H9 (cell line): ENCODE measurements around the gene DMBT1. TPM values are rescaled to one million over a fixed set of nuclear protein-coding genes. Genes with fewer than 3 reads are reported as not detected.

Experiments
- DNase-seq: peaks from one replicate; pipeline ENCODE4 v3.0.0-alpha.2; 2017
- H2AFZ ChIP-seq: one replicate; pipeline ENCODE4 v1.6.1; 2013; ENCODE audit warnings: mild to moderate bottlenecking, low read length, control low read depth, moderate library complexity
- H2AK5ac ChIP-seq: 2 replicates; pipeline ENCODE4 v1.6.1; 2013; ENCODE audit warnings: low read length, control low read depth, mixed read lengths; ENCODE audit not compliant: insufficient read length
- H2BK120ac ChIP-seq: one replicate; pipeline ENCODE4 v1.6.1; 2013; ENCODE audit warnings: low read depth, mild to moderate bottlenecking, low read length, control low read depth, inconsistent platforms; ENCODE audit not compliant: poor library complexity, severe bottlenecking
- H2BK12ac ChIP-seq: 2 replicates; pipeline ENCODE4 v1.6.1; 2013; ENCODE audit warnings: low read length, control low read depth, mixed read lengths, low read depth; ENCODE audit not compliant: insufficient read length
- H2BK15ac ChIP-seq: 2 replicates; pipeline ENCODE4 v1.6.1; 2013; ENCODE audit warnings: low read depth, low read length, control low read depth
- H2BK20ac ChIP-seq: one replicate; pipeline ENCODE4 v1.6.1; 2013; ENCODE audit warnings: low read depth, mild to moderate bottlenecking, low read length, control low read depth, inconsistent platforms; ENCODE audit not compliant: poor library complexity, severe bottlenecking
- H2BK5ac ChIP-seq: 2 replicates; pipeline ENCODE4 v1.6.1; 2013; ENCODE audit warnings: low read length, control low read depth, mixed read lengths; ENCODE audit not compliant: insufficient read length
- H3K14ac ChIP-seq: 2 replicates; pipeline ENCODE4 v1.6.1; 2013; ENCODE audit warnings: low read length, control low read depth; ENCODE audit not compliant: insufficient read depth
- H3K18ac ChIP-seq: 2 replicates; pipeline ENCODE4 v1.6.1; 2013; ENCODE audit warnings: low read depth, mild to moderate bottlenecking, mixed read lengths, low read length, control low read depth; ENCODE audit not compliant: insufficient read length
- H3K23ac ChIP-seq: 2 replicates; pipeline ENCODE4 v1.6.1; 2013; ENCODE audit warnings: low read length, control low read depth, mixed read lengths, low read depth; ENCODE audit not compliant: insufficient read length
- H3K23me2 ChIP-seq: 2 replicates; pipeline ENCODE4 v1.6.1; 2013; ENCODE audit warnings: low read depth, mild to moderate bottlenecking, mixed read lengths, low read length, control low read depth; ENCODE audit not compliant: insufficient read length, poor library complexity, severe bottlenecking
- H3K27ac ChIP-seq: 2 replicates; pipeline ENCODE4 v1.5.1; 2013; ENCODE audit warnings: low read length, control low read depth, mixed read lengths, low read depth; ENCODE audit not compliant: insufficient read length
- H3K27me3 ChIP-seq: 2 replicates; pipeline ENCODE4 v1.6.1; 2013; ENCODE audit warnings: low read length, control low read depth, inconsistent platforms; ENCODE audit not compliant: insufficient read depth
- H3K4ac ChIP-seq: 2 replicates; pipeline ENCODE4 v1.6.1; 2013; ENCODE audit warnings: low read depth, mild to moderate bottlenecking, control low read depth, inconsistent platforms, low read length, moderate library complexity
- H3K4me1 ChIP-seq: 2 replicates; pipeline ENCODE4 v1.6.1; 2013; ENCODE audit warnings: low read length, control low read depth, inconsistent platforms; ENCODE audit not compliant: insufficient read depth
- H3K4me2 ChIP-seq: 2 replicates; pipeline ENCODE4 v1.6.1; 2013; ENCODE audit warnings: low read length, control low read depth, mixed read lengths; ENCODE audit not compliant: insufficient read length, insufficient read depth
- H3K56ac ChIP-seq: 2 replicates; pipeline ENCODE4 v1.6.1; 2013; ENCODE audit warnings: low read depth, mild to moderate bottlenecking, mixed read lengths, low read length, control low read depth; ENCODE audit not compliant: insufficient read length
- H3K79me1 ChIP-seq: 2 replicates; pipeline ENCODE4 v1.6.1; 2013; ENCODE audit warnings: low read depth, mild to moderate bottlenecking, moderate library complexity, low read length, control low read depth, inconsistent platforms; ENCODE audit not compliant: insufficient read depth, poor library complexity, severe bottlenecking
- H3K79me2 ChIP-seq: 2 replicates; pipeline ENCODE4 v1.6.1; 2013; ENCODE audit warnings: low read length, control low read depth, inconsistent platforms; ENCODE audit not compliant: insufficient read depth
- H3K9ac ChIP-seq: 2 replicates; pipeline ENCODE4 v1.6.1; 2013; ENCODE audit warnings: low read length, control low read depth, mixed read lengths; ENCODE audit not compliant: insufficient read length; ENCODE audit errors: extremely low read depth
- H3K9me3 ChIP-seq: one replicate; pipeline ENCODE4 v1.6.1; 2013; ENCODE audit warnings: low read depth, low read length, inconsistent platforms; ENCODE audit not compliant: control insufficient read depth
- H3T11ph ChIP-seq: one replicate; pipeline ENCODE4 v1.6.1; 2013; ENCODE audit warnings: mild to moderate bottlenecking, low read length, control low read depth, inconsistent platforms
- H4K20me1 ChIP-seq: one replicate; pipeline ENCODE4 v1.6.1; 2013; ENCODE audit not compliant: control insufficient read depth, insufficient read length, insufficient read depth
- H4K5ac ChIP-seq: 2 replicates; pipeline ENCODE4 v1.6.1; 2013; ENCODE audit warnings: low read depth, mild to moderate bottlenecking, mixed read lengths, low read length, control low read depth; ENCODE audit not compliant: insufficient read length
- H4K8ac ChIP-seq: replicated peaks from 2 replicates; pipeline ENCODE4 v1.6.1; 2013; ENCODE audit warnings: low read length, control low read depth, mixed read lengths, low read depth; ENCODE audit not compliant: insufficient read length
- H4K91ac ChIP-seq: 2 replicates; pipeline ENCODE4 v1.6.1; 2013; ENCODE audit warnings: low read depth, mild to moderate bottlenecking, moderate library complexity, mixed read lengths, low read length, control low read depth; ENCODE audit not compliant: insufficient read length
- H3K27ac Mint-ChIP-seq, 3 experiments: 2 replicates in 2 of 3; 3 replicates in 1 of 3; pipeline ENCODE4 v1.8.0; 2020 to 2021; ENCODE audit warnings: mixed read lengths in 3 of 3, mild to moderate bottlenecking in 1 of 3, moderate library complexity in 1 of 3
- H3K27me3 Mint-ChIP-seq: 2 replicates; pipeline ENCODE4 v1.8.0; 2021; ENCODE audit warnings: low read depth, mild to moderate bottlenecking, moderate library complexity, mixed read lengths
- H3K36me3 Mint-ChIP-seq, 3 experiments: 2 replicates in 2 of 3; 3 replicates in 1 of 3; pipeline ENCODE4 v1.8.0; 2020 to 2021; ENCODE audit warnings: low read depth in 3 of 3, mixed read lengths in 3 of 3; ENCODE audit not compliant: insufficient read depth in 1 of 3
- H3K4me1 Mint-ChIP-seq, 2 experiments: 2 replicates each; pipeline ENCODE4 v1.8.0; 2020; ENCODE audit warnings: mixed read lengths in 2 of 2
- H3K4me3 Mint-ChIP-seq, 2 experiments: 2 replicates in 1 of 2; 3 replicates in 1 of 2; pipeline ENCODE4 v1.8.0; 2020 to 2021; ENCODE audit warnings: mild to moderate bottlenecking in 2 of 2, mixed read lengths in 2 of 2, moderate library complexity in 1 of 2
- H3K9me3 Mint-ChIP-seq, 2 experiments: 2 replicates in 1 of 2; 3 replicates in 1 of 2; pipeline ENCODE4 v1.8.0; 2020; ENCODE audit warnings: mild to moderate bottlenecking in 2 of 2, mixed read lengths in 2 of 2, moderate library complexity in 1 of 2
- WGBS: extraction: QIAGEN DNeasy Blood & Tissue Kit; methylation state at CpG from one replicate; pipeline ENCODE4 v1.1.7; 2013; ENCODE audit warnings: missing lambda C conversion rate, low lambda C conversion rate, mixed read lengths; ENCODE audit not compliant: insufficient read length; ENCODE audit errors: extremely low coverage; 5-methylcytosine and 5-hydroxymethylcytosine counted together
- total RNA-seq: library from RNA; stranded (reverse); gene quantifications from 2 replicates; pipeline ENCODE4 v1.2.1, GENCODE V29; 2021
- TF ChIP-seq, protein P1 (sequence below): fragments of 200-600 bp; sonication (generic); conservative IDR thresholded peaks from 3 replicates; pipeline ENCODE4 v1.8.0; 2021; ENCODE audit warnings: antibody characterized with exemption, mild to moderate bottlenecking

Gene DMBT1
- total RNA-seq, 1 experiment from 2014 or later: 0.04 TPM

DNA sequence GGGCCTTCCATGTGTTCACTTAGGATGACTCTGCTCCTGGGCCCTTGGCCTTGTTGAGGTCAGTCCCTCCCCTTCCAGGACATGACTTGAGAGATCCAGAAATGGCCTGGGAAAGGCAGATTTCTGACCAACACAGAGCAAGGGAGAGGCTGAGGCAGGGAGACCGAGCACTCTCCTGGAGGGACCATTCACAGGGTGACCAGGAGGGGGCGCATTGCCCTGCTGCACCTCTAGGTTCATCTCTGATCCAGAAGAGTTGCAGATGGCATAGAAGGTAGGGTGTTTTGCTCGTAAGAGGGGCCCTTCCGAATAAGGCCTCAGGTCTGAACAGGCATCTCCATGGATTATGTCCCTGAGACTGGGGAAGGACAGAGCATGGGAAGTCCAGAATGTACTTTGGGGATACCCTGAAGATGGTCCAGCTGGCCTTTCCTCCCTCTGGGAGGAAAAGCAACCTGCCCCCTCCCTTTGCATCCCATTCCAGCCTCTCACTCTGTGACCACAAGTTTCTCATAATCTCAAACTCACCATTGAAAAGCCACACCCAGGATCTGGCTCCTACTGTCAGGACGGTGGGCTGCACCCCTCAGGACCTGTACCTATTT, 6.6 kb downstream of the DMBT1 start:
- Histone ChIP-seq H3K14ac (no peak overlapping the region), H2BK120ac (no peak overlapping the region), H3K9me3 (no peaks in the 10 kb centered on the region), H3K27me3 (no peaks in the 10 kb centered on the region), H3K23ac (no peak overlapping the region), H3K79me2 (no peaks in the 10 kb centered on the region), H4K91ac (no peak overlapping the region), H4K20me1 (no peaks in the 10 kb centered on the region), H2AFZ (no peak overlapping the region), H3K18ac (no peak overlapping the region), H2BK20ac (no peak overlapping the region), H3T11ph (no peak overlapping the region), H3K4me1 (no peaks in the 10 kb centered on the region), H3K56ac (no peak overlapping the region), H4K8ac (no peak overlapping the region), H3K27ac (no peak overlapping the region), H3K4me2 (no peak overlapping the region), H2BK12ac (no peak overlapping the region), H2BK15ac (no peak overlapping the region), H3K23me2 (no peaks in the 10 kb centered on the region), H3K79me1 (no peaks in the 10 kb centered on the region), H2AK5ac (no peak overlapping the region), H3K4ac (no peak overlapping the region), H4K5ac (no peak overlapping the region), H3K9ac (no peak overlapping the region), H2BK5ac (no peak overlapping the region)
- TF ChIP-seq, protein P1, sequence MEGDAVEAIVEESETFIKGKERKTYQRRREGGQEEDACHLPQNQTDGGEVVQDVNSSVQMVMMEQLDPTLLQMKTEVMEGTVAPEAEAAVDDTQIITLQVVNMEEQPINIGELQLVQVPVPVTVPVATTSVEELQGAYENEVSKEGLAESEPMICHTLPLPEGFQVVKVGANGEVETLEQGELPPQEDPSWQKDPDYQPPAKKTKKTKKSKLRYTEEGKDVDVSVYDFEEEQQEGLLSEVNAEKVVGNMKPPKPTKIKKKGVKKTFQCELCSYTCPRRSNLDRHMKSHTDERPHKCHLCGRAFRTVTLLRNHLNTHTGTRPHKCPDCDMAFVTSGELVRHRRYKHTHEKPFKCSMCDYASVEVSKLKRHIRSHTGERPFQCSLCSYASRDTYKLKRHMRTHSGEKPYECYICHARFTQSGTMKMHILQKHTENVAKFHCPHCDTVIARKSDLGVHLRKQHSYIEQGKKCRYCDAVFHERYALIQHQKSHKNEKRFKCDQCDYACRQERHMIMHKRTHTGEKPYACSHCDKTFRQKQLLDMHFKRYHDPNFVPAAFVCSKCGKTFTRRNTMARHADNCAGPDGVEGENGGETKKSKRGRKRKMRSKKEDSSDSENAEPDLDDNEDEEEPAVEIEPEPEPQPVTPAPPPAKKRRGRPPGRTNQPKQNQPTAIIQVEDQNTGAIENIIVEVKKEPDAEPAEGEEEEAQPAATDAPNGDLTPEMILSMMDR: peak; percentile 78
- DNase-seq: peak; percentile 64
- peaks cover 21% of the 10 kb centered on the region for H3K27me3 Mint-ChIP-seq
- no CpG with 5 or more reads among the region's 5 CpGs for WGBS
- no peak overlapping the region for H3K4me3 Mint-ChIP-seq
- no peak overlapping the region; a peak in 1 of 7 replicates for H3K27ac Mint-ChIP-seq
- peaks cover 0 to 2% of the 10 kb centered on the region in 2 experiments; a peak in 2 of 4 replicates for H3K4me1 Mint-ChIP-seq
- peaks cover 0 to 2% (median 0%) of the 10 kb centered on the region in 3 experiments; a peak in 1 of 7 replicates for H3K36me3 Mint-ChIP-seq
- H3K9me3 Mint-ChIP-seq: peaks cover 0 to 3% of the 10 kb centered on the region in 2 experiments; a peak in 1 of 5 replicates
